HEK293 (cell line): ENCODE data around the gene PPP4C.
A peak's percentile ranks its signal among the peaks of the same experiment; 100 is the strongest.

Experiments used
- GLI4 ChIP-seq: fragments of 450-650 bp; formaldehyde crosslinking; IDR thresholded peaks from 2 replicates; pipeline ENCODE4 v1.5.1; 2016; ENCODE audit warnings: missing biosample characterization, missing genetic modification characterization
- IKZF3 ChIP-seq: fragments of 450-650 bp; IDR thresholded peaks from 2 replicates; pipeline ENCODE4 v1.5.0; 2018; ENCODE audit warnings: missing biosample characterization, mild to moderate bottlenecking, missing genetic modification characterization, moderate library complexity
- KLF1 ChIP-seq: fragments of 450-650 bp; formaldehyde crosslinking; IDR thresholded peaks from 2 replicates; pipeline ENCODE4 v1.5.1; 2016; ENCODE audit warnings: missing biosample characterization, missing genetic modification characterization
- KLF17 ChIP-seq: fragments of 450-650 bp; formaldehyde crosslinking; IDR thresholded peaks from 2 replicates; pipeline ENCODE4 v1.5.1; 2016; ENCODE audit warnings: missing biosample characterization, missing genetic modification characterization
- KLF8 ChIP-seq: fragments of 450-650 bp; formaldehyde crosslinking; IDR thresholded peaks from 2 replicates; pipeline ENCODE4 v1.5.1; 2016; ENCODE audit warnings: missing biosample characterization, missing genetic modification characterization
- MEIS1 ChIP-seq: sonication (generic); formaldehyde crosslinking; IDR thresholded peaks from 2 replicates; pipeline ENCODE4 v1.8.1; 2022; ENCODE audit warnings: missing genetic modification reagents, mild to moderate bottlenecking, borderline replicate concordance
- MYNN ChIP-seq: fragments of 450-650 bp; formaldehyde crosslinking; IDR thresholded peaks from 2 replicates; pipeline ENCODE4 v1.5.1; 2016; ENCODE audit warnings: missing biosample characterization, missing genetic modification characterization, borderline replicate concordance
- SALL2 ChIP-seq: fragments of 450-650 bp; formaldehyde crosslinking; IDR thresholded peaks from 2 replicates; pipeline ENCODE4 v1.5.0; 2017; ENCODE audit warnings: missing biosample characterization, mild to moderate bottlenecking, missing genetic modification characterization, borderline replicate concordance
- SCRT1 ChIP-seq: fragments of 450-650 bp; formaldehyde crosslinking; IDR thresholded peaks from 2 replicates; pipeline ENCODE4 v1.5.1; 2016; ENCODE audit warnings: missing biosample characterization, missing genetic modification characterization, borderline replicate concordance
- YY2 ChIP-seq: fragments of 450-650 bp; formaldehyde crosslinking; IDR thresholded peaks from 2 replicates; pipeline ENCODE4 v1.5.1; 2016; ENCODE audit warnings: missing biosample characterization, missing genetic modification characterization
- ZBTB48 ChIP-seq: fragments of 450-650 bp; formaldehyde crosslinking; IDR thresholded peaks from 2 replicates; pipeline ENCODE4 v1.5.1; 2016; ENCODE audit warnings: missing biosample characterization, missing genetic modification characterization
- ZBTB6 ChIP-seq: fragments of 450-650 bp; formaldehyde crosslinking; IDR thresholded peaks from 2 replicates; pipeline ENCODE4 v1.5.1; 2017; ENCODE audit warnings: missing biosample characterization, missing genetic modification characterization
- ZFP69B ChIP-seq: fragments of 450-650 bp; formaldehyde crosslinking; IDR thresholded peaks from 2 replicates; pipeline ENCODE4 v1.5.1; 2016; ENCODE audit warnings: missing biosample characterization, missing genetic modification characterization
- ZIC2 ChIP-seq: fragments of 450-650 bp; formaldehyde crosslinking; IDR thresholded peaks from 2 replicates; pipeline ENCODE4 v1.5.1; 2016; ENCODE audit warnings: missing biosample characterization, missing genetic modification characterization
- ZNF121 ChIP-seq: fragments of 450-650 bp; formaldehyde crosslinking; IDR thresholded peaks from 2 replicates; pipeline ENCODE4 v1.5.1; 2016; ENCODE audit warnings: missing biosample characterization, missing genetic modification characterization
- ZNF132 ChIP-seq: fragments of 450-650 bp; formaldehyde crosslinking; IDR thresholded peaks from 2 replicates; pipeline ENCODE4 v1.5.1; 2017; ENCODE audit warnings: missing biosample characterization, missing genetic modification characterization, borderline replicate concordance
- ZNF140 ChIP-seq: fragments of 450-650 bp; formaldehyde crosslinking; IDR thresholded peaks from 2 replicates; pipeline ENCODE4 v1.5.1; 2016; ENCODE audit warnings: missing biosample characterization, missing genetic modification characterization
- ZNF239 ChIP-seq: fragments of 450-650 bp; formaldehyde crosslinking; IDR thresholded peaks from 2 replicates; pipeline ENCODE4 v1.5.1; 2016; ENCODE audit warnings: missing biosample characterization, missing genetic modification characterization
- ZNF248 ChIP-seq: fragments of 450-650 bp; formaldehyde crosslinking; IDR thresholded peaks from 2 replicates; pipeline ENCODE4 v1.5.1; 2017; ENCODE audit warnings: missing biosample characterization, missing genetic modification characterization
- ZNF302 ChIP-seq: fragments of 450-650 bp; formaldehyde crosslinking; IDR thresholded peaks from 2 replicates; pipeline ENCODE4 v1.5.1; 2016; ENCODE audit warnings: missing biosample characterization, missing genetic modification characterization, low read depth
- ZNF354C ChIP-seq: fragments of 450-650 bp; formaldehyde crosslinking; IDR thresholded peaks from 2 replicates; pipeline ENCODE4 v1.5.1; 2016; ENCODE audit warnings: missing biosample characterization, missing genetic modification characterization, low read depth, borderline replicate concordance
- ZNF423 ChIP-seq: fragments of 450-650 bp; formaldehyde crosslinking; IDR thresholded peaks from 2 replicates; pipeline ENCODE4 v1.5.1; 2016; ENCODE audit warnings: missing biosample characterization, missing genetic modification characterization
- ZNF433 ChIP-seq: fragments of 450-650 bp; formaldehyde crosslinking; IDR thresholded peaks from 2 replicates; pipeline ENCODE4 v1.5.1; 2016; ENCODE audit warnings: missing biosample characterization, missing genetic modification characterization, low read depth
- ZNF514 ChIP-seq: fragments of 450-650 bp; formaldehyde crosslinking; IDR thresholded peaks from 2 replicates; pipeline ENCODE4 v1.5.1; 2016; ENCODE audit warnings: missing biosample characterization, missing genetic modification characterization
- ZNF521 ChIP-seq: fragments of 450-650 bp; formaldehyde crosslinking; IDR thresholded peaks from 2 replicates; pipeline ENCODE4 v1.5.1; 2017; ENCODE audit warnings: missing biosample characterization, mild to moderate bottlenecking, missing genetic modification characterization
- ZNF544 ChIP-seq: fragments of 450-650 bp; formaldehyde crosslinking; IDR thresholded peaks from 2 replicates; pipeline ENCODE4 v1.5.0; 2017; ENCODE audit warnings: missing biosample characterization, missing genetic modification characterization
- ZNF560 ChIP-seq: fragments of 450-650 bp; formaldehyde crosslinking; IDR thresholded peaks from 2 replicates; pipeline ENCODE4 v1.5.1; 2017; ENCODE audit warnings: missing biosample characterization, missing genetic modification characterization, borderline replicate concordance
- ZNF585B ChIP-seq: fragments of 450-650 bp; formaldehyde crosslinking; IDR thresholded peaks from 2 replicates; pipeline ENCODE4 v1.5.1; 2016; ENCODE audit warnings: missing biosample characterization, missing genetic modification characterization
- ZNF629 ChIP-seq: fragments of 450-650 bp; formaldehyde crosslinking; IDR thresholded peaks from 2 replicates; pipeline ENCODE4 v1.5.1; 2017; ENCODE audit warnings: missing biosample characterization, missing genetic modification characterization
- ZNF791 ChIP-seq: fragments of 450-650 bp; formaldehyde crosslinking; IDR thresholded peaks from 2 replicates; pipeline ENCODE4 v1.5.1; 2016; ENCODE audit warnings: missing biosample characterization, missing genetic modification characterization
- ZNF843 ChIP-seq: fragments of 450-650 bp; formaldehyde crosslinking; IDR thresholded peaks from 2 replicates; pipeline ENCODE4 v1.5.1; 2016; ENCODE audit warnings: missing biosample characterization, missing genetic modification characterization
- TF ChIP-seq, protein P1 (sequence below): fragments of 450-650 bp; formaldehyde crosslinking; IDR thresholded peaks from 2 replicates; pipeline ENCODE4 v1.5.1; 2016; ENCODE audit warnings: missing biosample characterization, missing genetic modification characterization
- TF ChIP-seq, protein P2 (sequence below): IDR thresholded peaks from 2 replicates; pipeline ENCODE4 v1.6.1; 2011; ENCODE audit warnings: mild to moderate bottlenecking, low read depth, low read length, borderline replicate concordance
- TF ChIP-seq, protein P3 (sequence below): fragments of 450-650 bp; formaldehyde crosslinking; IDR thresholded peaks from 2 replicates; pipeline ENCODE4 v1.5.1; 2016; ENCODE audit warnings: missing biosample characterization, missing genetic modification characterization
- TF ChIP-seq, protein P4 (sequence below): fragments of 450-650 bp; formaldehyde crosslinking; IDR thresholded peaks from 2 replicates; pipeline ENCODE4 v1.5.1; 2016; ENCODE audit warnings: missing biosample characterization, missing genetic modification characterization, low read depth

Gene PPP4C

GRCh38 chr16:30091474-30092372 is 15.9 kb downstream of the PPP4C start, which contains the start of gene TBX6 (continued):
- TF ChIP-seq, protein P1, sequence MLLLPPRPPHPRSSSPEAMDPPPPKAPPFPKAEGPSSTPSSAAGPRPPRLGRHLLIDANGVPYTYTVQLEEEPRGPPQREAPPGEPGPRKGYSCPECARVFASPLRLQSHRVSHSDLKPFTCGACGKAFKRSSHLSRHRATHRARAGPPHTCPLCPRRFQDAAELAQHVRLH (tag by site-specific recombination) = no peak
- TF ChIP-seq, protein P2, sequence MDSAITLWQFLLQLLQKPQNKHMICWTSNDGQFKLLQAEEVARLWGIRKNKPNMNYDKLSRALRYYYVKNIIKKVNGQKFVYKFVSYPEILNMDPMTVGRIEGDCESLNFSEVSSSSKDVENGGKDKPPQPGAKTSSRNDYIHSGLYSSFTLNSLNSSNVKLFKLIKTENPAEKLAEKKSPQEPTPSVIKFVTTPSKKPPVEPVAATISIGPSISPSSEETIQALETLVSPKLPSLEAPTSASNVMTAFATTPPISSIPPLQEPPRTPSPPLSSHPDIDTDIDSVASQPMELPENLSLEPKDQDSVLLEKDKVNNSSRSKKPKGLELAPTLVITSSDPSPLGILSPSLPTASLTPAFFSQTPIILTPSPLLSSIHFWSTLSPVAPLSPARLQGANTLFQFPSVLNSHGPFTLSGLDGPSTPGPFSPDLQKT = no peak
- no peak for TF ChIP-seq GLI4 (tag by site-specific recombination)
- no peak for TF ChIP-seq ZNF140
- no peak for TF ChIP-seq ZFP69B (tag by site-specific recombination)
- no peak for TF ChIP-seq ZNF248
- no peak for TF ChIP-seq ZNF239 (tag by site-specific recombination)
- TF ChIP-seq ZNF629 (tag by site-specific recombination) = no peak
- no peak for TF ChIP-seq ZNF302 (tag by site-specific recombination)
- no peak for TF ChIP-seq SALL2 (tag by site-specific recombination)
- TF ChIP-seq ZNF121 (tag by site-specific recombination) = no peak
- no peak; the same call in 1 of the 2 replicates for TF ChIP-seq ZNF843 (tag by site-specific recombination)
- no peak for TF ChIP-seq MEIS1 (CRISPR knock-in tag)
- no peak for TF ChIP-seq ZNF514 (tag by site-specific recombination)
- TF ChIP-seq ZNF423 (tag by site-specific recombination) = no peak
- no peak for TF ChIP-seq IKZF3 (tag by site-specific recombination)
- peak; percentile 20; the same call in 1 of the 2 replicates for TF ChIP-seq ZBTB48
- peak; percentile 74 for TF ChIP-seq ZIC2
- no peak for TF ChIP-seq ZNF354C (tag by site-specific recombination)
- no peak for TF ChIP-seq ZNF433 (tag by site-specific recombination)
- no peak for TF ChIP-seq ZNF560
- TF ChIP-seq, protein P3, sequence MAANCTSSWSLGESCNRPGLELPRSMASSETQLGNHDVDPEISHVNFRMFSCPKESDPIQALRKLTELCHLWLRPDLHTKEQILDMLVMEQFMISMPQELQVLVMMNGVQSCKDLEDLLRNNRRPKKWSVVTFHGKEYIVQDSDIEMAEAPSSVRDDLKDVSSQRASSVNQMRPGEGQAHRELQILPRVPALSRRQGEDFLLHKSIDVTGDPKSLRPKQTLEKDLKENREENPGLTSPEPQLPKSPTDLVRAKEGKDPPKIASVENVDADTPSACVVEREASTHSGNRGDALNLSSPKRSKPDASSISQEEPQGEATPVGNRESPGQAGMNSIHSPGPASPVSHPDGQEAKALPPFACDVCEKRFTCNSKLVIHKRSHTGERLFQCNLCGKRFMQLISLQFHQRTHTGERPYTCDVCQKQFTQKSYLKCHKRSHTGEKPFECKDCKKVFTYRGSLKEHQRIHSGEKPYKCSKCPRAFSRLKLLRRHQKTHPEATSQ (tag by site-specific recombination) = no peak
- no peak for TF ChIP-seq KLF1 (tag by site-specific recombination)
- no peak for TF ChIP-seq ZNF544 (tag by site-specific recombination)
- TF ChIP-seq KLF17 (tag by site-specific recombination) = no peak
- no peak for TF ChIP-seq SCRT1 (tag by site-specific recombination)
- TF ChIP-seq ZBTB6 (tag by site-specific recombination) = peak; percentile 40; the same call in 1 of the 2 replicates
- TF ChIP-seq ZNF132 = no peak
- TF ChIP-seq MYNN (tag by site-specific recombination) = no peak
- no peak for TF ChIP-seq ZNF521 (tag by site-specific recombination)
- TF ChIP-seq ZNF791 = no peak
- peak; percentile 39; the same call in 1 of the 2 replicates for TF ChIP-seq KLF8 (tag by site-specific recombination)
- no peak for TF ChIP-seq ZNF585B (tag by site-specific recombination)
- TF ChIP-seq, protein P4, sequence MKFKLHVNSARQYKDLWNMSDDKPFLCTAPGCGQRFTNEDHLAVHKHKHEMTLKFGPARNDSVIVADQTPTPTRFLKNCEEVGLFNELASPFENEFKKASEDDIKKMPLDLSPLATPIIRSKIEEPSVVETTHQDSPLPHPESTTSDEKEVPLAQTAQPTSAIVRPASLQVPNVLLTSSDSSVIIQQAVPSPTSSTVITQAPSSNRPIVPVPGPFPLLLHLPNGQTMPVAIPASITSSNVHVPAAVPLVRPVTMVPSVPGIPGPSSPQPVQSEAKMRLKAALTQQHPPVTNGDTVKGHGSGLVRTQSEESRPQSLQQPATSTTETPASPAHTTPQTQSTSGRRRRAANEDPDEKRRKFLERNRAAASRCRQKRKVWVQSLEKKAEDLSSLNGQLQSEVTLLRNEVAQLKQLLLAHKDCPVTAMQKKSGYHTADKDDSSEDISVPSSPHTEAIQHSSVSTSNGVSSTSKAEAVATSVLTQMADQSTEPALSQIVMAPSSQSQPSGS (tag by site-specific recombination) = no peak
- TF ChIP-seq YY2 (tag by site-specific recombination) = peak; percentile 10; the same call in 1 of the 2 replicates
